OCI-LY7 (cell line): ENCODE measurements around the gene F7.

Experiments used
- CTCF ChIP-seq: fragments of 200-600 bp; sonication (generic); conservative IDR thresholded peaks from 2 replicates; pipeline ENCODE4 v1.5.1; 2014; ENCODE audit warnings: mild to moderate bottlenecking, antibody characterized with exemption, low read length, moderate library complexity, mixed read lengths
- EZH2phosphoT487 ChIP-seq: fragments of 200-600 bp; sonication (generic); IDR thresholded peaks from 2 replicates; pipeline ENCODE4 v1.6.1; 2018; ENCODE audit warnings: low read depth, borderline replicate concordance, mild to moderate bottlenecking, mixed run types, antibody characterized with exemption, low read length, moderate library complexity, mixed read lengths

GRCh38 chr13:113153810-113154748 is 48.5 kb downstream of the F7 start:
- TF ChIP-seq CTCF, result no peak
- no peak for TF ChIP-seq EZH2phosphoT487
